Activated naive CD8-positive, alpha-beta T cell (primary cell): ENCODE data around the gene RGS3.
"Not testable (repeated sequence)": the region's sequence is repeated elsewhere in the genome, so short reads cannot be mapped to it uniquely, and the experiment has no call there.

Experiments
- H3K27ac Mint-ChIP-seq: one replicate; pipeline ENCODE4 v1.8.0; 2021; ENCODE audit warnings: mixed read lengths
- H3K27me3 Mint-ChIP-seq: one replicate; pipeline ENCODE4 v1.8.0; 2021; ENCODE audit warnings: mixed read lengths
- H3K36me3 Mint-ChIP-seq: one replicate; pipeline ENCODE4 v1.8.0; 2021; ENCODE audit warnings: mixed read lengths
- H3K4me1 Mint-ChIP-seq: one replicate; pipeline ENCODE4 v1.8.0; 2021; ENCODE audit warnings: low read depth, mixed read lengths
- H3K4me3 Mint-ChIP-seq: one replicate; pipeline ENCODE4 v1.8.0; 2021; ENCODE audit warnings: mild to moderate bottlenecking, mixed read lengths
- H3K9me3 Mint-ChIP-seq: one replicate; pipeline ENCODE4 v1.8.0; 2021; ENCODE audit warnings: low read depth, mixed read lengths

The RGS3 gene

GRCh38 chr9:113635586-113635985, 172.1 kb downstream of the RGS3 start:
- H3K4me3 Mint-ChIP-seq: no peak overlapping the region
- no peaks in the 10 kb centered on the region for H3K27me3 Mint-ChIP-seq
- no peaks in the 10 kb centered on the region for H3K36me3 Mint-ChIP-seq
- H3K4me1 Mint-ChIP-seq: no peaks in the 10 kb centered on the region
- no peaks in the 10 kb centered on the region for H3K9me3 Mint-ChIP-seq
- H3K27ac Mint-ChIP-seq: no peak overlapping the region

- no peaks in the 10 kb centered on the region for H3K4me1 Mint-ChIP-seq
- H3K27me3 Mint-ChIP-seq: no peaks in the 10 kb centered on the region
- H3K27ac Mint-ChIP-seq: no peak overlapping the region
- no peaks in the 10 kb centered on the region for H3K36me3 Mint-ChIP-seq
- H3K4me3 Mint-ChIP-seq: no peak overlapping the region
- no peaks in the 10 kb centered on the region for H3K9me3 Mint-ChIP-seq
Observed at GRCh38 chr9:113636165-113636564, 172.6 kb downstream of the RGS3 start.

- Mint-ChIP-seq H3K4me3 (no peak overlapping the region), H3K27ac (no peak overlapping the region), H3K9me3 (no peaks in the 10 kb centered on the region), H3K27me3 (no peaks in the 10 kb centered on the region), H3K36me3 (no peaks in the 10 kb centered on the region), H3K4me1 (no peaks in the 10 kb centered on the region)
Observed at GRCh38 chr9:113636693-113637092, 173.2 kb downstream of the RGS3 start.

- no peak overlapping the region for H3K27ac Mint-ChIP-seq
- no peaks in the 10 kb centered on the region for H3K27me3 Mint-ChIP-seq
- no peak overlapping the region for H3K4me3 Mint-ChIP-seq
- no peaks in the 10 kb centered on the region for H3K36me3 Mint-ChIP-seq
- H3K9me3 Mint-ChIP-seq: no peaks in the 10 kb centered on the region
- no peaks in the 10 kb centered on the region for H3K4me1 Mint-ChIP-seq
Observed at GRCh38 chr9:113638490-113638889, 175.0 kb downstream of the RGS3 start.

GRCh38 chr9:113638897-113639296, 175.4 kb downstream of the RGS3 start:
- Mint-ChIP-seq H3K4me1 (no peaks in the 10 kb centered on the region), H3K36me3 (no peaks in the 10 kb centered on the region), H3K27me3 (no peaks in the 10 kb centered on the region), H3K9me3 (no peaks in the 10 kb centered on the region), H3K27ac (no peak overlapping the region), H3K4me3 (no peak overlapping the region)

GRCh38 chr9:113639411-113639970, 176.0 kb downstream of the RGS3 start:
- not testable (repeated sequence) for H3K9me3 Mint-ChIP-seq, H3K4me1 Mint-ChIP-seq, H3K27ac Mint-ChIP-seq, H3K4me3 Mint-ChIP-seq, H3K36me3 Mint-ChIP-seq, H3K27me3 Mint-ChIP-seq

GRCh38 chr9:113640418-113640817, 176.9 kb downstream of the RGS3 start:
- Mint-ChIP-seq H3K4me1 (no peaks in the 10 kb centered on the region), H3K27ac (no peak overlapping the region), H3K27me3 (no peaks in the 10 kb centered on the region), H3K36me3 (no peaks in the 10 kb centered on the region), H3K9me3 (no peaks in the 10 kb centered on the region), H3K4me3 (no peak overlapping the region)

GRCh38 chr9:113641100-113641885, 177.8 kb downstream of the RGS3 start:
- Mint-ChIP-seq H3K4me3 (no peak overlapping the region), H3K27ac (no peak overlapping the region), H3K36me3 (no peaks in the 10 kb centered on the region), H3K4me1 (no peaks in the 10 kb centered on the region), H3K27me3 (no peaks in the 10 kb centered on the region), H3K9me3 (no peaks in the 10 kb centered on the region)

- H3K4me1 Mint-ChIP-seq: no peaks in the 10 kb centered on the region
- no peaks in the 10 kb centered on the region for H3K36me3 Mint-ChIP-seq
- H3K9me3 Mint-ChIP-seq: no peaks in the 10 kb centered on the region
- H3K27ac Mint-ChIP-seq: no peak overlapping the region
- H3K4me3 Mint-ChIP-seq: no peak overlapping the region
- no peaks in the 10 kb centered on the region for H3K27me3 Mint-ChIP-seq
Observed at GRCh38 chr9:113644321-113644720, 180.8 kb downstream of the RGS3 start.

GRCh38 chr9:113645227-113645977, 181.9 kb downstream of the RGS3 start:
- H3K4me3 Mint-ChIP-seq: no peak overlapping the region
- no peaks in the 10 kb centered on the region for H3K4me1 Mint-ChIP-seq
- no peak overlapping the region for H3K27ac Mint-ChIP-seq
- H3K9me3 Mint-ChIP-seq: no peaks in the 10 kb centered on the region
- H3K36me3 Mint-ChIP-seq: no peaks in the 10 kb centered on the region
- H3K27me3 Mint-ChIP-seq: no peaks in the 10 kb centered on the region

GRCh38 chr9:113645978-113646253, 182.4 kb downstream of the RGS3 start:
- no peaks in the 10 kb centered on the region for H3K4me1 Mint-ChIP-seq
- no peaks in the 10 kb centered on the region for H3K9me3 Mint-ChIP-seq
- H3K4me3 Mint-ChIP-seq: no peak overlapping the region
- H3K36me3 Mint-ChIP-seq: no peaks in the 10 kb centered on the region
- no peaks in the 10 kb centered on the region for H3K27me3 Mint-ChIP-seq
- no peak overlapping the region for H3K27ac Mint-ChIP-seq

- H3K36me3 Mint-ChIP-seq: no peaks in the 10 kb centered on the region
- H3K27me3 Mint-ChIP-seq: no peaks in the 10 kb centered on the region
- no peak overlapping the region for H3K4me3 Mint-ChIP-seq
Observed at GRCh38 chr9:113646491-113646890, 183.0 kb downstream of the RGS3 start.

More at GRCh38 chr9:113646491-113646890, 183.0 kb downstream of the RGS3 start:
- no peaks in the 10 kb centered on the region for H3K4me1 Mint-ChIP-seq
- H3K9me3 Mint-ChIP-seq: no peaks in the 10 kb centered on the region
- H3K27ac Mint-ChIP-seq: no peak overlapping the region
